TTC549 (cell line): Measurements from ENCODE around the gene CSNK2A1.

Experiments used
- FAIRE-seq: peaks from 2 replicates; lab custom pipeline; 2012; peaks lifted over from hg19 to GRCh38; lab: Jason Lieb, UNC

The CSNK2A1 gene

DNA sequence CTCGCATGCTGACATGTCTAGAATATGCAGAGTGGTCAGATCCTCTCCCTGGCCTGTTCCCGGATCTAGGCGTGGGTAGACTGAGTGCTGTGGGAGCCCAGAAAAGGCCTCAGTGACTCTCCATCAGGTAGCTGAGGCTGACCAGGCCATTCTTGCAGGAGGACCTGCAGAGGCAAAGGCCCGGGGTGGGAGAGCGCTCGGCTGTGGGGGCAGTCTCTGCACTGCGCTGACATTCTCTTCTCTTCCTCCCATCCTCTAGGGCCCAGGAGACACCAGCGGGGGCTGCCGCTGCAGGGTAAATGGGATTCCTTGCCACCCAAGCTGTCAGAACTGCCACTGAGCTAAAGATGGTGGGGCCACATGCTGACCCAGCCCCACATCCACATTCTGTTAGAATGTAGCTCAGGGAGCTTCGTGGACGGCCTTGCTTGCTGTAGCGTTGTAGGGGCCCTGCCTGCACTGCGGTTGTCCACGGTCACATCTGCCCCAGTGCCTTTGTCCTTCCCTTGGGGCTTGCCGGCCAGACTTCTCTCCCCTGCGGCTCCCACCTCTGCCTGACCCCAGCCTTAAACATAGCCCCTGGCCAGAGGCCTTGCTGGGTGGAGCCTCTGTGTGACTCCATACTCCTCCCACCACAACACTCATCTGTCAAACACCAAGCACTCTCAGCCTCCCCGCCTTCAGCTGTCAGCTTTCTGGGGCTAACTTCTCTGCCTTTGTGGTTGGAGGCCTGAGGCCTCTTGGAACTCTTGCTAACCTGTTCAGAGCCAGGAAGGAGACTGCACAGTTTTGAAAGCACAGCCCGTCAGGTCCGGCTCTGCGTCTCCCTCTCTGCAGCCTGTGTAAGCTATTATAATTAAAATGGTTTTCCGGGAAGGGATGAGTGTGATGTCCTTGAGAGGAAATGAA, 113.2 kb downstream of the CSNK2A1 start:
- FAIRE-seq: no peak

- no peak for FAIRE-seq
Observed at GRCh38 chr20:428658-429200, 114.9 kb downstream of the CSNK2A1 start.

DNA sequence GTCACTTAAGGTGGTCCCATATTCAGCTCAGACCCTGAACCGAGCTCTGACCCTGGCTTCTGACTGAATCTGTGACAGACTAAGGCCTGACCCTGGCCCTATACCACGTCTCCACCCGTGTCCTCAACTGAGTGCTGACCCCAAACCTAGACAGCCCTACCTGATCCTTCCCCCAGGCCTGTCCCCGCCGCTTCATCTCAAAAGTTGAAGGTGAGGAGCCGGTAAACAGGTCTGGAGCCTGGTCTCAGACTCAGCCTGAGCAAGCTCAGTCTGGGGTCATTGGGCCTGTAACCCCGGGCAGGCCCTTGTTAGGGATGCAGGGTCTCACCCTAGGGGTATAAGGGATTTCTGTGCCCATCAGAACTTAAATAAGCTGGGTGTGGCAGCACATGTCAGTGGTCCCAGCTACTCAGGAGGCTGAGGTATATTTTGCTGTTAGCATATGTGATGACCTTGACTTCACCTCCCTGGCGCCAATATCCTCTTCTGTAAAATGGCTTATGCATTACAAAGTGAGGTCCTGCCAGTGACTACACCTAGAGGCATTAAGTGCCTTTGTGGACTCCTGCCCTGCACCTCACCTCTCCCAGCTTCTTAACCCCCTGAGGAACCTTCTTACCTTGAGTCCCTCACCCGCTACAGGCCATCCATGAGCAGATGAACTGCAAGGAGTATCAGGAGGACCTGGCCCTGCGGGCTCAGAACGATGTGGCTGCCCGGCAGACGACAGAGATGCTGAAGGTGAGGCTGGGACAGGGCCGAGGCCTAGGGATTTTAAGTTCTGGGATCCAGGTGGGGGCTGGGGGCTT, 115.5 kb downstream of the CSNK2A1 start:
- no peak for FAIRE-seq

GRCh38 chr20:427401-427800, 116.2 kb downstream of the CSNK2A1 start:
- no peak for FAIRE-seq

DNA sequence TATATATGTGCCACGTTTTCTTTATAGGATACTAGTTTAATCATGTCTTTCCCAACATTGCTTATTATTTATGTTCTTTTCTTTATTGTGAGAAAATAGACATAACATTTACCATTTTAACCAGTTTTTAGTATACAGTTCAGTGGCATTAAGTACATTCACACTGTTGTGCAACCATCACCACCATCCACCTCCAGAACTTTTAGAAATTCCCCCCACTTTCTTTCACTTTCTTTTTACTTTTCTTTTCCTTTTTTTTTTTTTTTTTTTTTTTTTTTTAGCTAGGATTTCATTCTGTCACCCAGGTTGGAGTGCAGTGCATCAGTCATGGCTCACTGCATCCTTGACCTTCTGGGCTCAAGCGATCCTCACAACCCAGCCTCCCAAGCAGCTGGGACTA, 117.0 kb downstream of the CSNK2A1 start:
- no peak for FAIRE-seq
